SH-SY5Y (cell line): ENCODE results near the gene NOBOX.

Experiments
- GATA2 ChIP-seq: IDR thresholded peaks from 2 replicates; pipeline ENCODE4 v1.6.1; 2011; ENCODE audit warnings: mild to moderate bottlenecking, low read depth, low read length
- GATA3 ChIP-seq: IDR thresholded peaks from 2 replicates; pipeline ENCODE4 v1.6.1; 2011; ENCODE audit warnings: low read depth, mild to moderate bottlenecking, low read length, moderate library complexity

GRCh38 chr7:144408121-144408520 is 4.6 kb upstream of the NOBOX start:
- TF ChIP-seq GATA2 (no peak), GATA3 (no peak)
